GM23338 (cell line): ENCODE results near the gene SLX9. TPM values are rescaled to one million over a fixed set of nuclear protein-coding genes. Genes with fewer than 3 reads are reported as not detected.

Experiments used
- ATAC-seq: fragments of 200-7000 bp; cut with Tn5 transposase; 3 replicates; pipeline ENCODE4 v1.9.1; 2020
- DNase-seq: peaks from one replicate; pipeline ENCODE4 v3.0.0-alpha.2; 2015; ENCODE audit warnings: low spot score
- H2AFZ ChIP-seq: fragments of 200-600 bp; sonication (generic); 2 replicates; pipeline ENCODE4 v1.8.0; 2016; ENCODE audit warnings: antibody characterized with exemption, mild to moderate bottlenecking, moderate library complexity
- H3F3A ChIP-seq: fragments of 200-600 bp; sonication (generic); replicated peaks from 2 replicates; pipeline ENCODE4 v1.8.0; 2017; ENCODE audit warnings: antibody characterized with exemption, mixed run types, low read depth
- H3K27ac ChIP-seq: fragments of 200-600 bp; sonication (generic); 2 replicates; pipeline ENCODE4 v1.6.1; 2016; ENCODE audit warnings: low read depth
- H3K27me3 ChIP-seq: fragments of 200-600 bp; sonication (generic); 2 replicates; pipeline ENCODE4 v1.8.0; 2016; ENCODE audit warnings: mild to moderate bottlenecking, mixed run types, moderate library complexity; ENCODE audit not compliant: insufficient read depth
- H3K36me3 ChIP-seq: fragments of 200-600 bp; sonication (generic); 2 replicates; pipeline ENCODE4 v1.8.0; 2016; ENCODE audit warnings: mild to moderate bottlenecking; ENCODE audit not compliant: insufficient read depth
- H3K4me1 ChIP-seq: fragments of 200-600 bp; sonication (generic); 2 replicates; pipeline ENCODE4 v1.8.0; 2016; ENCODE audit warnings: mild to moderate bottlenecking, moderate library complexity; ENCODE audit not compliant: insufficient read depth
- H3K4me2 ChIP-seq: fragments of 200-600 bp; sonication (generic); 2 replicates; pipeline ENCODE4 v1.7.1; 2017; ENCODE audit warnings: mixed run types
- H3K4me3 ChIP-seq: fragments of 200-600 bp; sonication (generic); 2 replicates; pipeline ENCODE4 v1.6.1; 2016; ENCODE audit warnings: mixed run types
- H3K79me2 ChIP-seq: fragments of 200-600 bp; sonication (generic); replicated peaks from 2 replicates; pipeline ENCODE4 v1.8.0; 2017; ENCODE audit warnings: mild to moderate bottlenecking; ENCODE audit not compliant: insufficient read depth
- H3K9me2 ChIP-seq: fragments of 200-600 bp; sonication (generic); 2 replicates; pipeline ENCODE4 v1.8.0; 2017; ENCODE audit not compliant: insufficient read depth
- H4K20me1 ChIP-seq: fragments of 200-600 bp; sonication (generic); replicated peaks from 2 replicates; pipeline ENCODE4 v1.8.0; 2017; ENCODE audit warnings: mild to moderate bottlenecking; ENCODE audit not compliant: insufficient read depth
- H3K27ac Mint-ChIP-seq: 2 replicates; pipeline ENCODE4 v1.8.0; 2020; ENCODE audit warnings: inconsistent platforms, mild to moderate bottlenecking, moderate library complexity, mixed read lengths
- H3K27me3 Mint-ChIP-seq: 3 replicates; pipeline ENCODE4 v1.8.0; 2022; ENCODE audit warnings: low read depth, mild to moderate bottlenecking, moderate library complexity, mixed read lengths, inconsistent platforms; ENCODE audit not compliant: insufficient read depth, poor library complexity
- H3K36me3 Mint-ChIP-seq: 3 replicates; pipeline ENCODE4 v1.8.0; 2021; ENCODE audit warnings: low read depth, mild to moderate bottlenecking, inconsistent platforms, moderate library complexity, mixed read lengths
- H3K4me1 Mint-ChIP-seq: 3 replicates; pipeline ENCODE4 v1.8.0; 2020; ENCODE audit warnings: mild to moderate bottlenecking, inconsistent platforms, mixed read lengths
- H3K4me3 Mint-ChIP-seq: 3 replicates; pipeline ENCODE4 v1.8.0; 2021; ENCODE audit warnings: moderate library complexity, mild to moderate bottlenecking, inconsistent platforms, mixed read lengths
- H3K9me3 Mint-ChIP-seq: 3 replicates; pipeline ENCODE4 v1.8.0; 2020; ENCODE audit warnings: moderate library complexity, mild to moderate bottlenecking, inconsistent platforms, mixed read lengths
- CREB1 ChIP-seq: fragments of 250-450 bp; sonication (Bioruptor Pico); IDR thresholded peaks from 2 replicates; pipeline ENCODE4 v1.5.0; 2020; ENCODE audit warnings: low read depth, mild to moderate bottlenecking, moderate library complexity
- EZH2 ChIP-seq: fragments of 200-600 bp; sonication (generic); IDR thresholded peaks from one replicate; pipeline ENCODE4 v1.8.0; 2017; ENCODE audit warnings: antibody characterized with exemption, mild to moderate bottlenecking, low read depth; ENCODE audit not compliant: unreplicated experiment
- EZH2phosphoT487 ChIP-seq: fragments of 200-600 bp; sonication (generic); IDR thresholded peaks from one replicate; pipeline ENCODE4 v1.8.1; 2018; ENCODE audit warnings: antibody characterized with exemption; ENCODE audit not compliant: unreplicated experiment
- JUNB ChIP-seq: IDR thresholded peaks from one replicate; pipeline ENCODE4 v1.6.1; 2016; ENCODE audit warnings: antibody characterized with exemption; ENCODE audit not compliant: unreplicated experiment
- NANOG ChIP-seq: IDR thresholded peaks from 2 replicates; pipeline ENCODE4 v1.6.1; 2016; ENCODE audit warnings: antibody characterized with exemption, borderline replicate concordance
- POLR2AphosphoS5 ChIP-seq: IDR thresholded peaks from 2 replicates; pipeline ENCODE4 v1.6.1; 2016; ENCODE audit warnings: antibody characterized with exemption, low read depth
- STAT1 ChIP-seq: IDR thresholded peaks from one replicate; pipeline ENCODE4 v1.6.1; 2016; ENCODE audit warnings: antibody characterized with exemption; ENCODE audit not compliant: unreplicated experiment
- ZNF114 ChIP-seq: fragments of 250-450 bp; sonication (Bioruptor Pico); IDR thresholded peaks from 2 replicates; pipeline ENCODE4 v1.5.0; 2020; ENCODE audit warnings: mild to moderate bottlenecking, moderate library complexity
- ZNF331 ChIP-seq: fragments of 250-450 bp; sonication (Bioruptor Pico); IDR thresholded peaks from 2 replicates; pipeline ENCODE4 v1.5.0; 2020; ENCODE audit warnings: low read depth, mild to moderate bottlenecking, moderate library complexity
- polyA plus RNA-seq: library from polyadenylated mRNA; unstranded; fragments of >200 nt; fragmentation: Nextera tagmentation; extraction: Ambion mirVana; gene quantifications from 2 replicates; pipeline ENCODE4 v1.2.1, GENCODE V29; 2016
- total RNA-seq: library from RNA; depleted of rRNA; stranded (reverse); fragments of >200 nt; shearing (Covaris generic); gene quantifications from 2 replicates; pipeline ENCODE4 v1.2.3, GENCODE V29; 2014
- TF ChIP-seq, protein P1 (sequence below), 2 experiments: fragments of 200-600 bp in 1 of 2; sonication (generic) in 1 of 2; conservative IDR thresholded peaks; 2 replicates each; pipeline versions ENCODE4 v1.5.1 to v1.6.1; 2016 to 2017; ENCODE audit warnings: antibody characterized with exemption in 2 of 2, low read depth in 2 of 2, mild to moderate bottlenecking in 2 of 2, moderate library complexity in 1 of 2
- TF ChIP-seq, protein P2 (sequence below): IDR thresholded peaks from 2 replicates; pipeline ENCODE4 v1.6.1; 2016; ENCODE audit warnings: antibody characterized with exemption
- TF ChIP-seq, protein P3 (sequence below): fragments of 250-450 bp; sonication (Bioruptor Pico); IDR thresholded peaks from 2 replicates; pipeline ENCODE4 v1.5.0; 2020; ENCODE audit warnings: mild to moderate bottlenecking, moderate library complexity
- TF ChIP-seq, protein P4 (sequence below): IDR thresholded peaks from one replicate; pipeline ENCODE4 v1.6.1; 2018; ENCODE audit warnings: antibody characterized with exemption; ENCODE audit not compliant: unreplicated experiment

Gene SLX9
- total and polyA plus RNA-seq, 2 experiments from 2014 or later = 41.5 to 46.9 TPM

GRCh38 chr21:44908908-44909307 lies 30.9 kb upstream of the SLX9 start:
- no peaks in the 10 kb centered on the region for H3K36me3 ChIP-seq
- H2AFZ ChIP-seq = no peak overlapping the region; the same call in 1 of the 2 replicates
- Mint-ChIP-seq H3K9me3 (no peaks in the 10 kb centered on the region; the same call in 1 of the 3 replicates), H3K36me3 (no peaks in the 10 kb centered on the region), H3K4me1 (peaks cover 11% of the 10 kb centered on the region), H3K27me3 (peaks cover 32% of the 10 kb centered on the region), H3K27ac (no peak overlapping the region), H3K4me3 (no peak overlapping the region)
- H3F3A ChIP-seq = no peaks in the 10 kb centered on the region
- H3K27me3 ChIP-seq = no peaks in the 10 kb centered on the region
- H3K9me2 ChIP-seq = no peaks in the 10 kb centered on the region
- H3K27ac ChIP-seq = no peak overlapping the region
- no peak for ATAC-seq
- TF ChIP-seq CREB1 (CRISPR knock-in tag) (no peak), EZH2phosphoT487 (no peak), ZNF331 (no peak), JUNB (no peak), ZNF114 (CRISPR knock-in tag) (no peak), POLR2AphosphoS5 (no peak), EZH2 (no peak), STAT1 (no peak), NANOG (no peak)
- TF ChIP-seq, protein P1, sequence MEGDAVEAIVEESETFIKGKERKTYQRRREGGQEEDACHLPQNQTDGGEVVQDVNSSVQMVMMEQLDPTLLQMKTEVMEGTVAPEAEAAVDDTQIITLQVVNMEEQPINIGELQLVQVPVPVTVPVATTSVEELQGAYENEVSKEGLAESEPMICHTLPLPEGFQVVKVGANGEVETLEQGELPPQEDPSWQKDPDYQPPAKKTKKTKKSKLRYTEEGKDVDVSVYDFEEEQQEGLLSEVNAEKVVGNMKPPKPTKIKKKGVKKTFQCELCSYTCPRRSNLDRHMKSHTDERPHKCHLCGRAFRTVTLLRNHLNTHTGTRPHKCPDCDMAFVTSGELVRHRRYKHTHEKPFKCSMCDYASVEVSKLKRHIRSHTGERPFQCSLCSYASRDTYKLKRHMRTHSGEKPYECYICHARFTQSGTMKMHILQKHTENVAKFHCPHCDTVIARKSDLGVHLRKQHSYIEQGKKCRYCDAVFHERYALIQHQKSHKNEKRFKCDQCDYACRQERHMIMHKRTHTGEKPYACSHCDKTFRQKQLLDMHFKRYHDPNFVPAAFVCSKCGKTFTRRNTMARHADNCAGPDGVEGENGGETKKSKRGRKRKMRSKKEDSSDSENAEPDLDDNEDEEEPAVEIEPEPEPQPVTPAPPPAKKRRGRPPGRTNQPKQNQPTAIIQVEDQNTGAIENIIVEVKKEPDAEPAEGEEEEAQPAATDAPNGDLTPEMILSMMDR (conservative IDR thresholded peaks at IDR 0.05; ENCODE audit: low read depth in 2 of 2) = no peak
- TF ChIP-seq, protein P2, sequence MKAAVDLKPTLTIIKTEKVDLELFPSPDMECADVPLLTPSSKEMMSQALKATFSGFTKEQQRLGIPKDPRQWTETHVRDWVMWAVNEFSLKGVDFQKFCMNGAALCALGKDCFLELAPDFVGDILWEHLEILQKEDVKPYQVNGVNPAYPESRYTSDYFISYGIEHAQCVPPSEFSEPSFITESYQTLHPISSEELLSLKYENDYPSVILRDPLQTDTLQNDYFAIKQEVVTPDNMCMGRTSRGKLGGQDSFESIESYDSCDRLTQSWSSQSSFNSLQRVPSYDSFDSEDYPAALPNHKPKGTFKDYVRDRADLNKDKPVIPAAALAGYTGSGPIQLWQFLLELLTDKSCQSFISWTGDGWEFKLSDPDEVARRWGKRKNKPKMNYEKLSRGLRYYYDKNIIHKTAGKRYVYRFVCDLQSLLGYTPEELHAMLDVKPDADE = no peak
- TF ChIP-seq, protein P3, sequence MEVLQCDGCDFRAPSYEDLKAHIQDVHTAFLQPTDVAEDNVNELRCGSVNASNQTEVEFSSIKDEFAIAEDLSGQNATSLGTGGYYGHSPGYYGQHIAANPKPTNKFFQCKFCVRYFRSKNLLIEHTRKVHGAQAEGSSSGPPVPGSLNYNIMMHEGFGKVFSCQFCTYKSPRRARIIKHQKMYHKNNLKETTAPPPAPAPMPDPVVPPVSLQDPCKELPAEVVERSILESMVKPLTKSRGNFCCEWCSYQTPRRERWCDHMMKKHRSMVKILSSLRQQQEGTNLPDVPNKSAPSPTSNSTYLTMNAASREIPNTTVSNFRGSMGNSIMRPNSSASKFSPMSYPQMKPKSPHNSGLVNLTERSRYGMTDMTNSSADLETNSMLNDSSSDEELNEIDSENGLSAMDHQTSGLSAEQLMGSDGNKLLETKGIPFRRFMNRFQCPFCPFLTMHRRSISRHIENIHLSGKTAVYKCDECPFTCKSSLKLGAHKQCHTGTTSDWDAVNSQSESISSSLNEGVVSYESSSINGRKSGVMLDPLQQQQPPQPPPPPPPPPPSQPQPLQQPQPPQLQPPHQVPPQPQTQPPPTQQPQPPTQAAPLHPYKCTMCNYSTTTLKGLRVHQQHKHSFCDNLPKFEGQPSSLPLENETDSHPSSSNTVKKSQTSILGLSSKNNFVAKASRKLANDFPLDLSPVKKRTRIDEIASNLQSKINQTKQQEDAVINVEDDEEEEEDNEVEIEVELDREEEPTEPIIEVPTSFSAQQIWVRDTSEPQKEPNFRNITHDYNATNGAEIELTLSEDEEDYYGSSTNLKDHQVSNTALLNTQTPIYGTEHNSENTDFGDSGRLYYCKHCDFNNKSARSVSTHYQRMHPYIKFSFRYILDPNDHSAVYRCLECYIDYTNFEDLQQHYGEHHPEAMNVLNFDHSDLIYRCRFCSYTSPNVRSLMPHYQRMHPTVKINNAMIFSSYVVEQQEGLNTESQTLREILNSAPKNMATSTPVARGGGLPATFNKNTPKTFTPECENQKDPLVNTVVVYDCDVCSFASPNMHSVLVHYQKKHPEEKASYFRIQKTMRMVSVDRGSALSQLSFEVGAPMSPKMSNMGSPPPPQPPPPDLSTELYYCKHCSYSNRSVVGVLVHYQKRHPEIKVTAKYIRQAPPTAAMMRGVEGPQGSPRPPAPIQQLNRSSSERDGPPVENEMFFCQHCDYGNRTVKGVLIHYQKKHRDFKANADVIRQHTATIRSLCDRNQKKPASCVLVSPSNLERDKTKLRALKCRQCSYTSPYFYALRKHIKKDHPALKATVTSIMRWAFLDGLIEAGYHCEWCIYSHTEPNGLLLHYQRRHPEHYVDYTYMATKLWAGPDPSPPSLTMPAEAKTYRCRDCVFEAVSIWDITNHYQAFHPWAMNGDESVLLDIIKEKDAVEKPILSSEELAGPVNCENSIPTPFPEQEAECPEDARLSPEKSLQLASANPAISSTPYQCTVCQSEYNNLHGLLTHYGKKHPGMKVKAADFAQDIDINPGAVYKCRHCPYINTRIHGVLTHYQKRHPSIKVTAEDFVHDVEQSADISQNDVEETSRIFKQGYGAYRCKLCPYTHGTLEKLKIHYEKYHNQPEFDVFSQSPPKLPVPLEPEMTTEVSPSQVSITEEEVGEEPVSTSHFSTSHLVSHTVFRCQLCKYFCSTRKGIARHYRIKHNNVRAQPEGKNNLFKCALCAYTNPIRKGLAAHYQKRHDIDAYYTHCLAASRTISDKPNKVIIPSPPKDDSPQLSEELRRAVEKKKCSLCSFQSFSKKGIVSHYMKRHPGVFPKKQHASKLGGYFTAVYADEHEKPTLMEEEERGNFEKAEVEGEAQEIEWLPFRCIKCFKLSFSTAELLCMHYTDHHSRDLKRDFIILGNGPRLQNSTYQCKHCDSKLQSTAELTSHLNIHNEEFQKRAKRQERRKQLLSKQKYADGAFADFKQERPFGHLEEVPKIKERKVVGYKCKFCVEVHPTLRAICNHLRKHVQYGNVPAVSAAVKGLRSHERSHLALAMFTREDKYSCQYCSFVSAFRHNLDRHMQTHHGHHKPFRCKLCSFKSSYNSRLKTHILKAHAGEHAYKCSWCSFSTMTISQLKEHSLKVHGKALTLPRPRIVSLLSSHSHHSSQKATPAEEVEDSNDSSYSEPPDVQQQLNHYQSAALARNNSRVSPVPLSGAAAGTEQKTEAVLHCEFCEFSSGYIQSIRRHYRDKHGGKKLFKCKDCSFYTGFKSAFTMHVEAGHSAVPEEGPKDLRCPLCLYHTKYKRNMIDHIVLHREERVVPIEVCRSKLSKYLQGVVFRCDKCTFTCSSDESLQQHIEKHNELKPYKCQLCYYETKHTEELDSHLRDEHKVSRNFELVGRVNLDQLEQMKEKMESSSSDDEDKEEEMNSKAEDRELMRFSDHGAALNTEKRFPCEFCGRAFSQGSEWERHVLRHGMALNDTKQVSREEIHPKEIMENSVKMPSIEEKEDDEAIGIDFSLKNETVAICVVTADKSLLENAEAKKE (CRISPR knock-in tag) = no peak
- TF ChIP-seq, protein P4, sequence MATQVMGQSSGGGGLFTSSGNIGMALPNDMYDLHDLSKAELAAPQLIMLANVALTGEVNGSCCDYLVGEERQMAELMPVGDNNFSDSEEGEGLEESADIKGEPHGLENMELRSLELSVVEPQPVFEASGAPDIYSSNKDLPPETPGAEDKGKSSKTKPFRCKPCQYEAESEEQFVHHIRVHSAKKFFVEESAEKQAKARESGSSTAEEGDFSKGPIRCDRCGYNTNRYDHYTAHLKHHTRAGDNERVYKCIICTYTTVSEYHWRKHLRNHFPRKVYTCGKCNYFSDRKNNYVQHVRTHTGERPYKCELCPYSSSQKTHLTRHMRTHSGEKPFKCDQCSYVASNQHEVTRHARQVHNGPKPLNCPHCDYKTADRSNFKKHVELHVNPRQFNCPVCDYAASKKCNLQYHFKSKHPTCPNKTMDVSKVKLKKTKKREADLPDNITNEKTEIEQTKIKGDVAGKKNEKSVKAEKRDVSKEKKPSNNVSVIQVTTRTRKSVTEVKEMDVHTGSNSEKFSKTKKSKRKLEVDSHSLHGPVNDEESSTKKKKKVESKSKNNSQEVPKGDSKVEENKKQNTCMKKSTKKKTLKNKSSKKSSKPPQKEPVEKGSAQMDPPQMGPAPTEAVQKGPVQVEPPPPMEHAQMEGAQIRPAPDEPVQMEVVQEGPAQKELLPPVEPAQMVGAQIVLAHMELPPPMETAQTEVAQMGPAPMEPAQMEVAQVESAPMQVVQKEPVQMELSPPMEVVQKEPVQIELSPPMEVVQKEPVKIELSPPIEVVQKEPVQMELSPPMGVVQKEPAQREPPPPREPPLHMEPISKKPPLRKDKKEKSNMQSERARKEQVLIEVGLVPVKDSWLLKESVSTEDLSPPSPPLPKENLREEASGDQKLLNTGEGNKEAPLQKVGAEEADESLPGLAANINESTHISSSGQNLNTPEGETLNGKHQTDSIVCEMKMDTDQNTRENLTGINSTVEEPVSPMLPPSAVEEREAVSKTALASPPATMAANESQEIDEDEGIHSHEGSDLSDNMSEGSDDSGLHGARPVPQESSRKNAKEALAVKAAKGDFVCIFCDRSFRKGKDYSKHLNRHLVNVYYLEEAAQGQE = no peak
- H3K4me2 ChIP-seq = no peak overlapping the region
- no peaks in the 10 kb centered on the region for H4K20me1 ChIP-seq
- no peak for DNase-seq
- H3K4me3 ChIP-seq = no peak overlapping the region
- no peaks in the 10 kb centered on the region for H3K79me2 ChIP-seq
- H3K4me1 ChIP-seq = no peaks in the 10 kb centered on the region
